Vagina (tissue), 2 donors: ENCODE data around the gene CEMIP2.

Source experiments
- CTCF ChIP-seq, 3 experiments: fragments of 450-650 bp in 2 of 3; fragments of 200-600 bp in 1 of 3; sonication (generic) in 1 of 3; IDR thresholded peaks; one replicate each; pipeline ENCODE4 v1.5.1; 2017 to 2019; ENCODE audit warnings: antibody characterized with exemption in 3 of 3, mild to moderate bottlenecking in 2 of 3, moderate library complexity in 2 of 3
- POLR2AphosphoS5 ChIP-seq, 2 donors: sonication (generic); formaldehyde crosslinking; IDR thresholded peaks; one replicate each; pipeline ENCODE4 v1.9.0; 2017; ENCODE audit warnings: antibody characterized with exemption in 2 of 2, mild to moderate bottlenecking in 2 of 2, low read depth in 1 of 2; ENCODE audit not compliant: insufficient read depth in 1 of 2

- TF ChIP-seq CTCF (IDR thresholded peaks at IDR 0.05) (no peak), POLR2AphosphoS5 (IDR thresholded peaks at IDR 0.05; ENCODE audit: insufficient read depth in 1 of 2, low read depth in 1 of 2) (no peak)
These were observed 133.6 kb downstream of the CEMIP2 start for GRCh38 chr9:71634752-71635151.
